ENCODE measurements around the gene SYNRG.

DNA sequence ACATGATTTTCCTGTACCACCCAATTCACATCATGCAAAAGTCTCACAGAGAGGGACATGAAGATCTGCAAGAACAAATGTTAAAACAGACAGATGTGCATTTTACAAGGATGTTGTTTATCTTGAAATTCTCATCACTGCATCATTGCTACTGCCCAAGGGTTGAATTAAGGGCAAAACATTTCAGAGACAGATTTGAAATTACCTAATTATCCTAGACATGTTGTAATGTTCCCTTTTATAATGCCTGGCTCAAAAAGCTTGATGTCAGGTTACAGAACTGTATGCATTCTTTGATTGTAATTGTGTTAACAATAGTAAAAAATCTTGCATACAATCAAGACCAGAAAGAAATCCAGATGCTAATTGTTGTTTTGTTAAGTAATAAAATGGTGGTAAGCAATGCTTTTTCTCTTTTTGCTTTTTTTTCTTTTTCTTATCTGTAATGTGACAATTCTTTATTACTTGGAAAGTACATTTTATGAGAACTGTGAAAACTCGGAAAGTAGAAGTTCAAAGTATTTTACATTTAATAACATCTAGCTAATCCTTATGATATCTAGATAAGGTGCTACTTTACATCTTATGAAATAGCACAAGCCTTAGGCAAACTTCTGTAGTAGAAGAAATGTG lies 123.2 kb downstream of the SYNRG start:
- TF ChIP-seq TAF1 (IDR thresholded peaks at IDR 0.05; ENCODE audit: low read depth) = no peak
- no peak for TF ChIP-seq CREB1 (IDR thresholded peaks at IDR 0.05; ENCODE audit: low read depth)
- TF ChIP-seq YY1 (IDR thresholded peaks at IDR 0.05; ENCODE audit: low read depth) = no peak
- no peak for TF ChIP-seq EP300 (IDR thresholded peaks at IDR 0.05; ENCODE audit: borderline replicate concordance)
- TF ChIP-seq FOXM1 (IDR thresholded peaks at IDR 0.05; ENCODE audit: borderline replicate concordance, low read depth) = no peak
- TF ChIP-seq RAD21 (IDR thresholded peaks at IDR 0.05; ENCODE audit: low read depth) = no peak
- TF ChIP-seq, protein P1, sequence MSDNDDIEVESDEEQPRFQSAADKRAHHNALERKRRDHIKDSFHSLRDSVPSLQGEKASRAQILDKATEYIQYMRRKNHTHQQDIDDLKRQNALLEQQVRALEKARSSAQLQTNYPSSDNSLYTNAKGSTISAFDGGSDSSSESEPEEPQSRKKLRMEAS (IDR thresholded peaks at IDR 0.05) = no peak
- TF ChIP-seq, protein P2, sequence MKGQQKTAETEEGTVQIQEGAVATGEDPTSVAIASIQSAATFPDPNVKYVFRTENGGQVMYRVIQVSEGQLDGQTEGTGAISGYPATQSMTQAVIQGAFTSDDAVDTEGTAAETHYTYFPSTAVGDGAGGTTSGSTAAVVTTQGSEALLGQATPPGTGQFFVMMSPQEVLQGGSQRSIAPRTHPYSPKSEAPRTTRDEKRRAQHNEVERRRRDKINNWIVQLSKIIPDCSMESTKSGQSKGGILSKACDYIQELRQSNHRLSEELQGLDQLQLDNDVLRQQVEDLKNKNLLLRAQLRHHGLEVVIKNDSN (IDR thresholded peaks at IDR 0.05) = no peak
- no peak for TF ChIP-seq TEAD4 (IDR thresholded peaks at IDR 0.05)
- TF ChIP-seq EGR1 (IDR thresholded peaks at IDR 0.05) = no peak
- TF ChIP-seq, protein P3, sequence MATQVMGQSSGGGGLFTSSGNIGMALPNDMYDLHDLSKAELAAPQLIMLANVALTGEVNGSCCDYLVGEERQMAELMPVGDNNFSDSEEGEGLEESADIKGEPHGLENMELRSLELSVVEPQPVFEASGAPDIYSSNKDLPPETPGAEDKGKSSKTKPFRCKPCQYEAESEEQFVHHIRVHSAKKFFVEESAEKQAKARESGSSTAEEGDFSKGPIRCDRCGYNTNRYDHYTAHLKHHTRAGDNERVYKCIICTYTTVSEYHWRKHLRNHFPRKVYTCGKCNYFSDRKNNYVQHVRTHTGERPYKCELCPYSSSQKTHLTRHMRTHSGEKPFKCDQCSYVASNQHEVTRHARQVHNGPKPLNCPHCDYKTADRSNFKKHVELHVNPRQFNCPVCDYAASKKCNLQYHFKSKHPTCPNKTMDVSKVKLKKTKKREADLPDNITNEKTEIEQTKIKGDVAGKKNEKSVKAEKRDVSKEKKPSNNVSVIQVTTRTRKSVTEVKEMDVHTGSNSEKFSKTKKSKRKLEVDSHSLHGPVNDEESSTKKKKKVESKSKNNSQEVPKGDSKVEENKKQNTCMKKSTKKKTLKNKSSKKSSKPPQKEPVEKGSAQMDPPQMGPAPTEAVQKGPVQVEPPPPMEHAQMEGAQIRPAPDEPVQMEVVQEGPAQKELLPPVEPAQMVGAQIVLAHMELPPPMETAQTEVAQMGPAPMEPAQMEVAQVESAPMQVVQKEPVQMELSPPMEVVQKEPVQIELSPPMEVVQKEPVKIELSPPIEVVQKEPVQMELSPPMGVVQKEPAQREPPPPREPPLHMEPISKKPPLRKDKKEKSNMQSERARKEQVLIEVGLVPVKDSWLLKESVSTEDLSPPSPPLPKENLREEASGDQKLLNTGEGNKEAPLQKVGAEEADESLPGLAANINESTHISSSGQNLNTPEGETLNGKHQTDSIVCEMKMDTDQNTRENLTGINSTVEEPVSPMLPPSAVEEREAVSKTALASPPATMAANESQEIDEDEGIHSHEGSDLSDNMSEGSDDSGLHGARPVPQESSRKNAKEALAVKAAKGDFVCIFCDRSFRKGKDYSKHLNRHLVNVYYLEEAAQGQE (IDR thresholded peaks at IDR 0.05; ENCODE audit: low read depth) = no peak
